ENCODE results near the gene ORMDL2.
A peak's percentile ranks its signal among the peaks of the same experiment; 100 is the strongest.

Gene ORMDL2

DNA sequence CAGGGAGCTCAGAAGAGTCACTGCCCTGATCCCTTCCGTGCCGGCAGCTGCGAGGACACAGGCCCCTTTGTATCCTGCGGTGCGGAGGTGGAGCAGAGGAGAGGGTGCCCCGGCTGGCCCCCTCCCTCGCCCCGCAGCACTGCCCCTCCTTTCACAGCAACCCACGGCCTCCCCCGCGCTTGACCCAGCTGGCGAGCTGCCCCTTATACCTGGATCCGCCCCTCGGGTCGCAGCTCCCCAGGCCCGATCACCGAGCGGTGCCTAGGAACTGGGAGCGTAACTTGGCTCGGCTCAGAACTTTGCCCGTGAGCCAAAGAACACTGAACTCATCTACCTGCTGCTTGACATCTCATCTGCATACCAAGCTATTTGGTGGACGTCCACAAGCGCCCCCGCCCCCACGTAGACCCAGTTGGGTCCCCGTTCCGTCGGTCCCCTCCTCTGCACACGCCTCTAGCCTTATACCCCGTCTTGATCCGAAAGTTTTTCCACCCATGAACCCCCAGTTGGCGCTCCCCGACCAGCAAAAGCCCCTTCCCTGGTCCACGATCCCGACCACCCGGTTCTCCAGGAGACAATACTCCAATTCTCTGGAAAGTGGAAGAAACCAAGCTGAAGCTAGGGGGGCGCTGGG lies 12.2 kb downstream of the ORMDL2 start:
- DNase-seq: peak; percentile 25

DNA sequence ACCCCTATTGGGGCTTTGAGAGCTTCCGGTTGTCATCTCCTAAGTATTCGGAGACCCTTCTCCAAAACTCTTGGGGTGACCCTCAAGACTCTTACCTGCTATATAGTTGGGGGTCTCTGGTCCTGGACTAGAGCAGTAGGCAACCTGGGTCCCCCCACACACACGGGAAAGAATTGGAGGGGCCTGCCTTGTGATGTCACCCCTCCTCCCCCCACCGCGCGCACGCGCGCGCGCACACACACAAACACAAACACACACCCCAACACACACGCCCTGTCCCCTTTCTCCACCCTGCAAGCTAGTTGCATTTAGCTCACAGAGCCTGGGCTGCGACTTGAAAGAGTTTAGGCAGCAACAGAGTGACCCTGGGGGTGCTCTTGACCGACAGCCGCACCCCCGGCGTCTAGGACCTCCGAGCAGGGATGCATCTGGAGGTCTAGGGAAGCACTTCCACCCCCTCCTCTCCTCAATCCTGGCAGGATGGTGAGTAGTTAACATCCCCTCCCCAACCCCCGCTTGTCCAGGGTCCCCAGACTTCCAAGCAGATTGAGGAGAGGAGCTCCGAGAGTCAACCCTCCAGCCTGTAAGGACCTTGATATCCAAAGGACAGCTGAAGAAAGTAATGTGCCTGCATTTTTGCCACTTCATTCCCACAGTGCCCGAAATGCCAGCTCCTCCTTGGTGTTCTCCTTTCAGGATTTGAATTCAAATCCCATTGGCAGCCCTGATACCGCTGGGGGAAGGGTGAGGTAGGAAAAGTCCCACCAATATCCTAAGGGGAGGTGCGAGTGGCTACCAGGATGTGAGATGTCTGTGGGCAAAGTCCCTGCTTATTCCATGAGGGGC lies 13.0 kb downstream of the ORMDL2 start:
- DNase-seq: peak; percentile 40

- DNase-seq: peak; percentile 27
Measured at GRCh38 chr12:55831447-55831815, 13.6 kb downstream of the ORMDL2 start.

DNA sequence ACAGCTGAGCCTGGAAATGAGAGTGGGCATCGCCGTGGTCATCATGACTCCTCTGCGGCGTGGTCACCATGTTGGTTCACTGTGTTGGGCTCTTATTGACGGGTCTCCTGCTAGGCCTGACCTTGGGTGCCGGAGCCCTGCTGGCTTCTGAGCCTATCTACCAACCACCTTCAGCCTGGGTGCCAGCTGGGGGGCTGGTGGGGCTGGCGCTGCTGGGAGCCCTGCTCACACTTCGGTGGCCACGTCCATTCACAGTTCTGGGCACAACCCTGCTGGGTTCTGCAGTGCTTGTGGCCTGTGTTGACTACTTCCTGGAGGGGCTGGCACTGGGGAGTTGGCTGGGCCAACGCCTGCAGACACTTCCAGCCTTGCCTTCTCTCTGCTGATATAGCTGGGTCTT lies 15.2 kb downstream of the ORMDL2 start:
- peak; percentile 3 for DNase-seq

DNA sequence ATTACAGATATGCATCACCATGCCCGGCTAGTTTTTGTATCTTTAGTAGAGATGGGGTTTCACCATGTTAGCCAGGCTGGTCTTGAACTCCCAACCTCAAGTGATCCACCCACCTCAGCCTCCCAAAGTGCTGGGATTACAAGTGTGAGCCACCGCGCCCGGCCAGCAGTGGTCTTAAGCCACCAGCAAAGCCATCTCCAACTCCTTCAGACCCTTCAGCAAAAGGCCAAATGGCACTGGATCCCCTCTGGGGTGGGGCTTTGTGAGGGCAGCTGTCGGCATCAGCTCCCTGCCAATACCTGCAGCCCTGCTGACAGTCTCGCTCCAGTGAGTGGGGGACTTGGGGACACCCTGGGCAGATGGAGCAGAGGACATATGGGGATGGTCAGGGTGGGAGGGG lies 16.6 kb downstream of the ORMDL2 start:
- DNase-seq: peak; percentile 3

GRCh38 chr12:55838361-55838760 lies 20.5 kb downstream of the ORMDL2 start:
- DNase-seq: no peak

GRCh38 chr12:55839345-55840140 lies 21.7 kb downstream of the ORMDL2 start:
- DNase-seq: peak; percentile 4

GRCh38 chr12:55840581-55841351 lies 22.9 kb downstream of the ORMDL2 start:
- DNase-seq: peak; percentile 21

DNA sequence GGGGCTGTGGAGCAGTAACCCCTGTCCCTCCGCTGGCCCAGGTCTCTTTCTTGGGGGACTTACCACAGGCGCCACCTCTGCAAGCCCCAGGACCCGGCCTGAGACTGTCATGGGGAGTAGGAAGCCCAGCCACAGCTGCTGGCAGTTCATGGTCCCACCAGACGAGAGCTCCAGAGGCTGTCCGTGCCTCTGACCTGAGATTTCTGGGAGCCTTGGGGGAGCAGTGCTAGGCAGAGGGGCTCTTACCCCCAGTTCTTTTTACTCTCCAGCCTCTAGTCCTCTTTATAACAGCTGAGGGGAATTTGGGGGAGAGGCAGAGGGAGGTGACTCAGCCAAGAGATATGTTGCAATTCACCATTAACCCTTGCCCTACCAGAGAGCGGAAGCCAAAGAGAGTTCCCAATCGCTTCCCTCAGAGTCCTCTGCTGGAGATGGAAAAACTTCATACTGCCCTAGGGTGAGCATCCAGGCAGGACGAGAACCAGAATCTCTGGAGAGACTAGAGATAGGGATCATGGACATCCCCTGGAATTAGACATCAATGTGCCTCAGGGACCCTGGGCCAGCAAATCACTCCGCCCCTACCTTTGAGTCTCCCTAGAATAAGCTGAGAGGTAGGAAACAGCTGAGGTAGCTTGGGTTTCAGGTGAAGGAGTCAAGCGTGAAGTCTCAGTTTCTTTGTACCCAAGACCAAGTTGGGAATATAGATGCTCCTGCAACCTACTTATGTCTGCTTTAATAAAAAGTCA lies 25.0 kb downstream of the ORMDL2 start, which contains the start of gene MMP19:
MMP19 (minus strand) TSS at position 256 of the 749 bp plus-strand sequence; CDS start at position 150, 106 bp downstream.
- DNase-seq: peak; percentile 85

DNA sequence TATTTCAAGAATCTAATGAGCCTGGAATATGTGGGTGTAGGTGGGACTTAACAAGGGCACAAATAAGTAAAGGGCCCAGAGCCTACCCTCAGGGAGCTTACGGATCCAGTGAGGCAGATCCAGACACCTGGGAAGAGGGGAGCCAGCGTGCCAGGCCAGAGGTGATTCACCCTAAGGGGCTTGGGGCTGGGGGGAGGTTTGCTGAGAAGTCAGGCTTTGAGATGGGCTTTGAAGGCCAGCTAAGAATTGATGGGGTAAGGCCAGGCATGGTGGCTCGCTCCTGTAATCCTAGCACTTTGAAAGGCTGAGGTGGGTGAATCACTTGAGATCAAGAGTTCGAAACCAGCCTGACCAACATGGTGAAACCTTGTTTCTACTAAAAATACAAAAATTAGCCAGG lies 25.6 kb downstream of the ORMDL2 start:
- no peak for DNase-seq

DNA sequence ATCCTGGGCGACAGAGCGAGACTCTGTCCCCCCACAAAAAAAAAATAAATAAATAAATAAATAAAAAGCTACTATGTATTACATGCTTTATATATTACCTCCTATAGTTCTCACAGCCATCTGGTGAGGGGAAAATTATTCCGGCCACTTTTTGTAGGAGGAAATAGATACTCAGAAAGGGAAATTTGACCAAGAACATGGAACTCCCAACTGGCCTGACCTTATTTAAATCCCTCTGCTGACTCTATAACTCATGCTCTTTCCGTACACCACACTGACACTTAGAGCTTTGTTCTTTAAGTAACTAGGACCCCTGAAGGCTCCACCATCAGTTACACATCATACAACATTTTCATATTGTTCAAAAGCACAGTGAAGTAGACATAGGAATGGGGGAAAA lies 27.1 kb downstream of the ORMDL2 start:
- peak; percentile 58 for DNase-seq

DNA sequence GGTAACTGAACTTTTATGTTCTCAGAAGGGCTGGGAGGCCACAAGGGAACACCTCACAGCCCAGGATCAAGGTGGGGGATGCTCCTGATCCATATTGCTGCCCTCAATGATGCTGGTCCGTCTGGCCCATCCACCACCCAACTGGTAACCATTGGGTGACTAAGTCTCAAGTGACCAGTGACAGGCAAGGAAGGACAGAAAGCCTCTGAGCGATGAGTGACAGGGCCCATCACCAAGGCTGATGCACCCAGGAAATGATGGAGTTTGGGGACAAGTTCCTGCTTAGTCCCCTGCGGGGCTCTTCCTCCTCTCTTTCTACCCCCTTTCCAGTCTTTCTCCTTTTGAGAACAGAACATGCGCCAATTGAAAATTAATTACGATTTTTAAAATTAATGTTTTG lies 27.5 kb downstream of the ORMDL2 start:
- peak; percentile 91 for DNase-seq

- peak; percentile 9 for DNase-seq
Measured at GRCh38 chr12:55845785-55846496, 28.1 kb downstream of the ORMDL2 start.

DNA sequence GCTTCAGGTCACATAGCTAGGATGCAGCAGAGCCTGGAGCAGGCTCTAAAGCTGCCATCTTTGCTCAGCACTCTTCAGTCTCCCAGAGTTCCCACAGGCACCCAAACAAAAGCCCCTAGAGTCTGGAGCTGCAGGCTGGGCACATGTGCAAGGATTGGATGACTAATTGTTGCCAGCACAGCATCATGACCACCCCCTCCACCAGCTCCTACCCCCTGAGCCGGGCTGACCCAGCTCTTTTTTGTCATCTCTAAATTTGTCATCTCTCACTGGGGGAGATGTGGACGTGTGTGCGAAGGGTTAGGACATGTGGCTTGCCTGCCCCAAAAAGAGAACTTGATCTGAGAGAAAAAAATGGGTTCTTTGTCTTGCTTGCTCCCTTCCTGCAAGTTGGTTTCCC lies 29.2 kb downstream of the ORMDL2 start:
- DNase-seq: peak; percentile 96

DNA sequence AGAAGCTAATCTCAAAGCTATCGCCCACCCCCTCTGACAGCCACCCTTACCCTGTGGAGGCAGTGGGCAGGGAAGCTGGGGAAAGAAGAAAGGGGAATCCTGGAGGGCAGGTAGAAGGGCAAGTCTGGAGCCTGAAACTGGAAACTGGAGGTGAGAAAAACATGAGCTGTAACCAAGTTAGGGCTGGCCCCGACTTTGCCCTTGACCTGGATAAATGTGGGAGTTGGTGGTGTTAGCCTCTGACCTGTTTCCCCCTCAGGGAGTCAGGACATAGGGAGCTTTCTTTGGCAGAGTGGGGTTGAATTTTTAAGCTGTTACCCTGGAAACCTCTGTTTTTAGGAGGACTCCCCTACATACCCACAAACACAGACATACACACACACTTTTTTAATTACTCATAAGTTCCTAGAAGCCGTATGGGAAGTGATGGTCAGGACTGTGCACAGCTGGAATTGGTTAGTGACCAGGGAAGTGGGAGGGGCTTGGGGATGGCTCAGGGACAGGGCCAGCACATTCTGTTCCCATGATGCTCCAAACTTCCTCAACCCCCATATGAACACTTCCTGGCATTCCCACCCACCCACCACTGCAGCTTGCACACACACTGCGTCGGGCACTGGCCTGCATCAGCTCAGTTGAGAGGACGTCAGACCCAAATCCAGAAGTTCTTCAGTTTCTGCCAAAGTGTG lies 29.9 kb downstream of the ORMDL2 start:
- DNase-seq: peak; percentile 98

- no peak for DNase-seq
Measured at GRCh38 chr12:55849616-55850343, 31.9 kb downstream of the ORMDL2 start.

- DNase-seq: no peak
Measured at GRCh38 chr12:55850401-55850800, 32.6 kb downstream of the ORMDL2 start.

GRCh38 chr12:55850893-55851292 lies 33.1 kb downstream of the ORMDL2 start:
- DNase-seq: no peak

DNA sequence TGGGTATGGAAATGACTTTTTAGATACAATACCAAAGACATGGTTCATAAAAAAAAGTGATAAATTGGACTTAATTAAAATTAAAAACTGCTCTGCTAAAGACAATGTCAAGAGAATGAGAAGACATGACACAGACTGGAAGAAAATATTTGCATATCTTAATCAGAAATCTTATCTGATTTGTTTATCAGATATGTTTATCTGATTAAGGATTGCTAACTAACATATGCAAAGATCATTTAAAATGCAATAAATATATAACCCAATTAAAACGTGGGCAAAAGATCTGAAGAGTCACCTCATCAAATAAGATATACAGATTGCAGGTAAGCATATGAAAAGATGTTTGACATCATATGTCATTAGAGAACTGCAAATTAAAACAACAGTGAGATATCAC lies 34.9 kb downstream of the ORMDL2 start:
- DNase-seq: no peak

GRCh38 chr12:55861396-55861795 lies 43.6 kb downstream of the ORMDL2 start:
- no peak for DNase-seq

Data from suppressor macrophage treated with lipopolysaccharide for 4 hours (primary cell).